ENCODE measurements around the gene BUB3. TPM values are rescaled to one million over a fixed set of nuclear protein-coding genes. Genes with fewer than 3 reads are reported as not detected.
A peak's percentile ranks its signal among the peaks of the same experiment; 100 is the strongest.

The BUB3 gene
- total and polyA plus RNA-seq, 2 experiments from 2014 or later: 243 to 272 TPM

- TF ChIP-seq REST (IDR thresholded peaks at IDR 0.05; ENCODE audit: unreplicated experiment): no peak
- TF ChIP-seq EZH2 (IDR thresholded peaks at IDR 0.05; ENCODE audit: low read depth, unreplicated experiment): peak; percentile 93
- peak; percentile 98 for TF ChIP-seq EZH2phosphoT487 (IDR thresholded peaks at IDR 0.05; ENCODE audit: unreplicated experiment)
These were observed 13.8 kb upstream of the BUB3 start (continued) for GRCh38 chr10:123140164-123140982.

- no peak overlapping the region for H2AFZ ChIP-seq
- DNase-seq (ENCODE audit: low spot score) (no peak), ATAC-seq (no peak)
- no peaks in the 10 kb centered on the region for H3K9me2 ChIP-seq (ENCODE audit: insufficient read depth)
- H3K27ac ChIP-seq (ENCODE audit: low read depth): no peak overlapping the region
- Mint-ChIP-seq H3K27ac (no peak overlapping the region), H3K27me3 (ENCODE audit: insufficient read depth, low read depth, poor library complexity) (peaks cover 97% of the 10 kb centered on the region), H3K4me3 (no peak overlapping the region), H3K36me3 (ENCODE audit: low read depth) (no peaks in the 10 kb centered on the region), H3K9me3 (peaks cover 8% of the 10 kb centered on the region), H3K4me1 (peaks cover 65% of the 10 kb centered on the region)
- H3K4me1 ChIP-seq (ENCODE audit: insufficient read depth): peaks cover 63% of the 10 kb centered on the region
- H4K20me1 ChIP-seq (replicated peaks; ENCODE audit: insufficient read depth): peaks cover 15% of the 10 kb centered on the region; the same call in 1 of the 2 replicates
- H3K36me3 ChIP-seq (ENCODE audit: insufficient read depth): no peaks in the 10 kb centered on the region
- H3K27me3 ChIP-seq (ENCODE audit: insufficient read depth): peaks cover 100% of the 10 kb centered on the region
- no peak overlapping the region for H3K4me3 ChIP-seq
- H3K4me2 ChIP-seq: 0 out of 2 replicates have a peak overlapping the region, but pooled peaks have one; percentile 80
- H3F3A ChIP-seq (replicated peaks; ENCODE audit: low read depth): peaks cover 29% of the 10 kb centered on the region
- peak; percentile 62 for TF ChIP-seq EZH2phosphoT487 (IDR thresholded peaks at IDR 0.05; ENCODE audit: unreplicated experiment)
- TF ChIP-seq JUNB (IDR thresholded peaks at IDR 0.05; ENCODE audit: unreplicated experiment): no peak
- TF ChIP-seq CREB1 (CRISPR knock-in tag; IDR thresholded peaks at IDR 0.05; ENCODE audit: low read depth): no peak
- peak; percentile 21 for TF ChIP-seq EZH2 (IDR thresholded peaks at IDR 0.05; ENCODE audit: low read depth, unreplicated experiment)
- TF ChIP-seq ZNF331 (CRISPR knock-in tag; IDR thresholded peaks at IDR 0.05; ENCODE audit: low read depth): no peak
- no peaks in the 10 kb centered on the region for H3K79me2 ChIP-seq (replicated peaks; ENCODE audit: insufficient read depth)
These were observed 13.2 kb upstream of the BUB3 start for GRCh38 chr10:123140983-123141390.
